ENCODE measurements around the gene SOX10. TPM values are rescaled to one million over a fixed set of nuclear protein-coding genes. Genes with fewer than 3 reads are reported as not detected.
A peak's percentile ranks its signal among the peaks of the same experiment; 100 is the strongest.

Gene SOX10
- total RNA-seq, 4 donors from 2014 or later: 59.9 to 94.0 (median 84.2) TPM

GRCh38 chr22:38014083-38014482, 29.7 kb upstream of the SOX10 start:
- no peaks in the 10 kb centered on the region for H3K27me3 ChIP-seq
- H3K9me3 ChIP-seq: no peaks in the 10 kb centered on the region
- H3K4me3 ChIP-seq: no peak overlapping the region
- 89 to 96% methylated on average over 1 of the region's 1 CpG for WGBS, 2 donors
- TF ChIP-seq CTCF (IDR thresholded peaks at IDR 0.05) (no peak), POLR2A (IDR thresholded peaks at IDR 0.05) (no peak), EP300 (IDR thresholded peaks at IDR 0.05) (no peak)
- DNase-seq (ENCODE audit: low spot score in 2 of 2): no peak
- H3K36me3 ChIP-seq: peaks cover 0 to 3% (median 0%) of the 10 kb centered on the region in 3 donors
- H3K4me1 ChIP-seq: peaks cover 0 to 41% (median 28%) of the 10 kb centered on the region in 4 donors
- peak overlapping the region in 3 of 4 donors; percentile 75 to 96 (median 93) for H3K27ac ChIP-seq

GRCh38 chr22:38012604-38013072, 28.3 kb upstream of the SOX10 start:
- H3K27me3 ChIP-seq: no peaks in the 10 kb centered on the region
- no peak overlapping the region for H3K4me3 ChIP-seq
- no peak for TF ChIP-seq POLR2A (IDR thresholded peaks at IDR 0.05)
- TF ChIP-seq CTCF (IDR thresholded peaks at IDR 0.05): no peak
- TF ChIP-seq EP300 (IDR thresholded peaks at IDR 0.05): no peak
- DNase-seq (ENCODE audit: low spot score in 2 of 2): no peak
- peaks cover 0 to 39% (median 19%) of the 10 kb centered on the region in 4 donors for H3K4me1 ChIP-seq
- 41 to 42% methylated on average over 7 of the region's 7 CpGs for WGBS, 2 donors
- no peaks in the 10 kb centered on the region for H3K9me3 ChIP-seq
- peak overlapping the region; percentile 51 to 96 (median 82) for H3K27ac ChIP-seq
- peaks cover 0 to 3% (median 0%) of the 10 kb centered on the region in 3 donors for H3K36me3 ChIP-seq

- Histone ChIP-seq H3K27ac (peak overlapping the region; percentile 46 to 97 (median 74)), H3K9me3 (no peaks in the 10 kb centered on the region), H3K27me3 (no peaks in the 10 kb centered on the region), H3K4me1 (peaks cover 0 to 30% (median 8%) of the 10 kb centered on the region in 4 donors), H3K4me3 (no peak overlapping the region), H3K36me3 (peaks cover 0 to 3% (median 0%) of the 10 kb centered on the region in 3 donors)
- no peak for TF ChIP-seq CTCF (IDR thresholded peaks at IDR 0.05)
- no peak for TF ChIP-seq EP300 (IDR thresholded peaks at IDR 0.05)
- 49 to 53% methylated on average over 14 of the region's 14 CpGs for WGBS, 2 donors
- DNase-seq (ENCODE audit: low spot score in 2 of 2): no peak
Measured at GRCh38 chr22:38009000-38009806, 24.8 kb upstream of the SOX10 start.

GRCh38 chr22:38007330-38007902, 23.1 kb upstream of the SOX10 start:
- no peak for TF ChIP-seq CTCF (IDR thresholded peaks at IDR 0.05)
- TF ChIP-seq POLR2A (IDR thresholded peaks at IDR 0.05): no peak
- no peak for TF ChIP-seq EP300 (IDR thresholded peaks at IDR 0.05)
- 67 to 69% methylated on average over 11 to 13 of the region's 13 CpGs for WGBS, 2 donors
- DNase-seq (ENCODE audit: low spot score in 2 of 2): no peak
- peaks cover 0 to 38% (median 7%) of the 10 kb centered on the region in 4 donors for H3K4me1 ChIP-seq
- H3K27me3 ChIP-seq: no peaks in the 10 kb centered on the region
- no peak overlapping the region for H3K4me3 ChIP-seq
- no peaks in the 10 kb centered on the region for H3K9me3 ChIP-seq
- peak overlapping the region; percentile 51 to 97 (median 78) for H3K27ac ChIP-seq
- no peaks in the 10 kb centered on the region for H3K36me3 ChIP-seq

GRCh38 chr22:38006906-38007305, 22.6 kb upstream of the SOX10 start:
- H3K4me1 ChIP-seq: peaks cover 0 to 43% (median 5%) of the 10 kb centered on the region in 4 donors
- H3K36me3 ChIP-seq: no peaks in the 10 kb centered on the region
- TF ChIP-seq CTCF (IDR thresholded peaks at IDR 0.05) (no peak), POLR2A (IDR thresholded peaks at IDR 0.05) (no peak), EP300 (IDR thresholded peaks at IDR 0.05) (no peak)
- peak overlapping the region; percentile 51 to 97 (median 78) for H3K27ac ChIP-seq
- H3K27me3 ChIP-seq: no peaks in the 10 kb centered on the region
- 66 to 75% methylated on average over 3 of the region's 3 CpGs for WGBS, 2 donors
- no peaks in the 10 kb centered on the region for H3K9me3 ChIP-seq
- no peak overlapping the region for H3K4me3 ChIP-seq
- DNase-seq (ENCODE audit: low spot score in 2 of 2): no peak

Data from tibial nerve (tissue), 4 donors.